Left renal pelvis (tissue), 4 donors: ENCODE results near the gene AANAT. TPM values are rescaled to one million over a fixed set of nuclear protein-coding genes. Genes with fewer than 3 reads are reported as not detected.

ENCODE experiments used
- DNase-seq, 4 donors: peaks; one replicate each; pipeline ENCODE4 v3.0.0-alpha.2; 2013; ENCODE audit warnings: low read depth in 4 of 4, low spot score in 3 of 4
- polyA plus RNA-seq, 4 donors: library from polyadenylated mRNA; unstranded; fragments of 120-200 nt; gene quantifications; one replicate each; pipeline ENCODE4 v1.2.1, GENCODE V29; 2013; ENCODE audit not compliant: insufficient read length in 4 of 4

The AANAT gene
- polyA plus RNA-seq, 4 donors: 0.21 to 0.23 (median 0.22) TPM; not detected in 1

DNA sequence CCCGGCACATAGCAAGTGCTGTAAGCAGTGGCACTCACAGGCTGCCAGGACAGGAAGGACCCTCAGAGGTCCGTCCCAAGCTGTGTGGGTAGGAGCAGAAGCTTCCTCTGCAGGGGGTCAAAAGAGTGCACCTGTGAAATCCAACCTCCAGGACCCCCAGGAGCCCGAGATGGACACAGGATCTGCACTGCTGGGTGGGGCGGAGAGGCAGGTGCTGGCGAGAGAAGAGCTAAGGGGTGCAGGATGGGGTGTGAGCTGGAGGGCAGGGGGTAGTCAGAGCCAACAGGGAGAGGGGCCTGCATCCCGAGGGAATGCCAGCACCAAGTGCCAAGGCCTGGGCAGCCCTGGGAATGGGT lies 650 bp upstream of the AANAT start:
- no peak for DNase-seq

- no peak for DNase-seq
These were observed 618 bp downstream of the AANAT start for GRCh38 chr17:76467809-76468633.

- no peak for DNase-seq
These were observed 1.2 kb downstream of the AANAT start for GRCh38 chr17:76468634-76469010.

DNA sequence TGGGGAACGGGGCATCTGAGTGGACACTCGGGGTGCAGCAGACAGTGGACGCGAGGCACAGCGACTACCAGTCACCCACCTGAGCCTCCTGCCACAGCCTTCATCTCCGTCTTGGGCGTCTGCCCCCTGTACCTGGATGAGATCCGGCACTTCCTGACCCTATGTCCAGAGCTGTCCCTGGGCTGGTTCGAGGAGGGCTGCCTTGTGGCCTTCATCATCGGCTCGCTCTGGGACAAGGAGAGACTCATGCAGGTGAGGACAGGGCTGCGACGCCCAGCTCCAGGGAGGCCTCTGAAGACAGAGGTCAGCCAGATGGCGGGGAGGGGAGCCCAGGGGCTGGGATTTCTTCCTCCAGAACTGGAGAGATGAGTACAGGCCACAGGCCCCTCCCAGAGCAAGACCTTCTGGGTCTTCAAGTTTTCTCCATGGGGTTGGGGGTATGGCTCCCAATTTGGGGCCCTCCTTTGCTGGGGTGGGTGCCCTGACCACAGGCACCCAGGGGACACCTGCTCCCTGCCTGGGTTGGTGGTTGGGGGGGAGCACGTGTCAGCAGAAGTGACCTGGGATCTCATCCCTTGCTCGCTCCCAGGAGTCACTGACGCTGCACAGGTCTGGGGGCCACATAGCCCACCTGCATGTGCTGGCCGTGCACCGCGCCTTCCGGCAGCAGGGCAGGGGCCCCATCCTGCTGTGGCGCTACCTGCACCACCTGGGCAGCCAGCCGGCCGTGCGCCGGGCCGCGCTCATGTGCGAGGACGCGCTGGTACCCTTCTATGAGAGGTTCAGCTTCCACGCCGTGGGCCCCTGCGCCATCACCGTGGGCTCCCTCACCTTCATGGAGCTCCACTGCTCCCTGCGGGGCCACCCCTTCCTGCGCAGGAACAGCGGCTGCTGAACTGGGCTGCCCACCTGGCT lies 1.9 kb downstream of the AANAT start:
- DNase-seq: no peak

DNA sequence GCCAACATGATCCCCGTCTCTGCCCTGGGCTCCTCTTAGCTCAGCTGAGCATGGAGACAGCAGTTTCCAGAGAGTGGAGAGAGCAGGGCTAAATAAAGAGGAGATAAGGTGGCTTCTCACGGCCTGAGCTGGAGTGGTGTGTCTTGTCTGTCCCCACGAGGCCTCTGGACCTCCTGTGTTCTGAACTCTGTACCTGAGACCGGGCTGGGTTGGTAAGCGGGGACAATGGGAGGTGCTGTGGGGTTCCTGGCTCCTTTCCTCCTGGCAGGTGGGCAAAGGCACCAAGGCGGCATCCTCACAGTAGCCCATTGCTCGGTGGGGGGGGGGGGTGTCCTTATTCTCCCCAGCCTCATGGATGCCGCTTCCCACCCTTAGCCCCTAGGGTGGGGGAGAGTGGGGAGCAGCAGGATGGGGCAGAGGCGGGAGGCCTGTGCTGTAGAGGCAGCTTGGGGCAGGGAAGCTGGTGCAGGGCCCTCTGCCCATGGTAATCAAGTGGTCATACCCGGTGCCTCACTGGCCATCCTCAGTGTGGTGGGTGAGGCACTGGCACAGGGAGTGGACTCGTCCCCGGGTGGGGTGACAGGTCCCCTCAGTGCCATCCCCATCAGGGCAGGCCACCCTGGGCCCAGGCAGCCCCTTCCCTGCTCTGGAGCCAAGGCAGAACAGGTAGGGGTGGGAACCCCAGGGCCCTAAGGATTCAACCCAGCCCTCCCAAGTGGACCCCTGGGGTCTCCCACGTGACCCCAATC lies 2.8 kb downstream of the AANAT start:
- DNase-seq: no peak

- DNase-seq: no peak
These were observed 4.3 kb downstream of the AANAT start for GRCh38 chr17:76471498-76472257.

- DNase-seq: no peak
These were observed 4.8 kb downstream of the AANAT start for GRCh38 chr17:76472258-76472645.

DNA sequence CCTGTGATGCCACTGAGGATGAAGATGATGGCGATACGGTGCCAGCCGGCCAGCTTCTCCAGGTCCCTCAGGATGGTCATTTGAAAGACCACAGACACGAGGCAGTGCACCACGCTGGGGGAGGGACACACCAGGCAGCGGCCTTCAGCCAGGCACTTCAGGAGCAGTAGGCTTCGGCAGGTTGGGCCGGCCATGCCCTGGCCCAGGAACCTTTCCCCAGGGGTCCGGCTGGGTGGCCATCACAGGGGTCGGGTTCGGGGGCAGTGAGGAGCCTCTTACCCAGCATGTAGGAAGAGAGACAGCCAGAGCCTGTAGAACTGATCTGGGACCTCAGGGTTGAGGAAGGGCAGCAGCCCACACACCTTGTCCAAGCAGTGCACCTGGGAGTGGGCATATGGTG lies 5.3 kb downstream of the AANAT start:
- DNase-seq: no peak

DNA sequence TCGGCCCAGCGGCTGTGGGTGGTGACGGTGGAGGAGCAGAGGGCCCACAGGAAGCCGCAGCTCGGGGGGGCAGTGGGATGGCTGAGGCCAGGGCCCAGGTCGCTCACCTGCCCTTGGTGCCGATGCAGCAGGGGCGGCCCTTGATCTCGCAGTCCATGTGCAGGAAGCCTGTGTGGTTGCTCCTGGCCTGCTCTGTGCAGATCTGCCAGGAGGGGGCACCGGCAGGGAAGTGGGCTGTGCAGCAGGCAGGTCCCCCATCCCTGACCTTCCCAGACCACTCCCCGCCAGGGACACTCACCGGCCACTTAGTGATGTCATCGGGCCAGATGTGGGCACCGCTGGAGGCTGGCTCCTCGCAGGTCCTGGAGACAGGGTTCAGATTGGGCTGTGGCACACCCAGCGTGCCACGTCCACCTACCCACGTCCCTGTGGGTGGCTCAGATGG lies 6.2 kb downstream of the AANAT start:
- no peak for DNase-seq

GRCh38 chr17:76474238-76474637 lies 6.8 kb downstream of the AANAT start:
- no peak for DNase-seq

DNA sequence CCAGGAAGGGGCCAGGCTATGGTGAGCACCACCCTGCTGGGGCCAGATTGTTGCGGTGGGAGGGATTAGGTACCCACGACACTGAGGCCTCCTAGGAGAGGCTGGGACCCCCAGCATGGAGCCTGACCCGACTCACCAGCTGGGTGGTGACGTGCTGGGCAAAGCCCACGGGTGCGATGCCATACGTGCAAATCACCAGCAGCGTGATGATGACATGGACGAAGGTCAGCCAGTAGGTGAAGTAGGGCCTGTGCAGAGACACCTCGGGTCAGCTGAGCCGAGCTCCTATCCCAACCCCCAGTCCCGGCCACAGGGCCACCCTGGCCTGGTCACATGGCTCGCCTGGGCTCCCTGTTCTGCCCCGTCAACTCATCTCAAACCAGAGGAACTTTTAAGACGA lies 7.5 kb downstream of the AANAT start:
- no peak for DNase-seq

DNA sequence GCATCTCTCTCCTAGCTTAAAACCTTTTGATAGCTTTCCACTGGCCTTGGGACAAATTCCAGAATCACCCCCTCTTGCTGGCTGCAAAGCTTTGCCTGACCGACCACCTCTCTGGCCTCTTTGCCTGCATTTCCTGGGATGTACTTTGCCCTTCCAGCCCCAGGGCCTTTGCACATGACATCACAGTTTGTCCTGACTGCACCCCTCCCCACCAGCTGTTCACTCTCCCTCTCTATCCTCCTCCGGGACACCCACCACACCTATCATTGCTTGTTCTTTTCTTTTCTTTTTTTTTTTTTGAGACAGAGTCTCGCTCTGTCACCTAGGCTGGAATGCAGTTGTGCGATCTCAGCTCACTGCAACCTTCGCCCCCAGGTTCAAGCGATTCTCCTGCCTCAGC lies 7.9 kb downstream of the AANAT start:
- DNase-seq: no peak

DNA sequence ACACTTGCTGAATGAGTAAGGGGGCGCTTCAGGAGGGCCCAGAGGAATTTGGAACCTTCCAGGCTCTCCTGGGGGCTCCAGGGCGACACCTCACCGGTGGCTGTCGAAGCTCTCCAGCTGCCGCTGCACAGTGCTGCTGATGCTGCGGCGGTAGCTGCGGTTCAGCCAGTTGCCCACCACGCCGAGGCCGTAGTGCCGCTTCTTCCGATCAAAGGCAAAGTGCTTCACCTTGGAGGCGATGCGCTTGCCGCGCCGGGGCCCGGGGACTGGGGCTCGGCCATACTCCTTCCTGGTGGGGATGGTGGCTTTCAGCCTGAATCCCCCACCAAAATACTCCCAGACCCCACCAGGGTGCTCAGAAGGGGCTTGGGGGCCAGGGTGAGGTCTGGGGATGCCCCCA lies 9.3 kb downstream of the AANAT start:
- DNase-seq: no peak

DNA sequence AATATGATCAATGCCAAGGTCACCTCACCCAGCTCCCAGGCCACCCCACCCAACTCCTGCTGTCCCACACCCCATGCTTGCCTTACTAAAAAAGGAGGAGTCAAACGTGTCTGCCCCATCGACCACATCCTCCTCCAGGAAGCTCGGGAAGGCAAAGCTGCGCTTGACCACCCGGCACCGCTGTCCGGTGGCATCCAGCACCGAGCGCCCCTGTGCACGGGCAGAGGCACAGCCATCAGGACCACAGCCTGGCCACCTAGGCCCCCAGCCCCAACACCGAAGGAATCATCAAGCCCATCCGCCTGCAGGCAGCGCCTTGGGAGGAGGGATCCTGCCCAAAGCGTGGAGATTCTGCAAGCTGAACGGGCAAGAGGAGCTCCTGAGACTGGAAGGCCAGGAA lies 10.2 kb downstream of the AANAT start:
- DNase-seq: no peak

GRCh38 chr17:76478097-76478496 lies 10.7 kb downstream of the AANAT start:
- DNase-seq: no peak

- no peak for DNase-seq
These were observed 11.5 kb downstream of the AANAT start for GRCh38 chr17:76478730-76479514.

DNA sequence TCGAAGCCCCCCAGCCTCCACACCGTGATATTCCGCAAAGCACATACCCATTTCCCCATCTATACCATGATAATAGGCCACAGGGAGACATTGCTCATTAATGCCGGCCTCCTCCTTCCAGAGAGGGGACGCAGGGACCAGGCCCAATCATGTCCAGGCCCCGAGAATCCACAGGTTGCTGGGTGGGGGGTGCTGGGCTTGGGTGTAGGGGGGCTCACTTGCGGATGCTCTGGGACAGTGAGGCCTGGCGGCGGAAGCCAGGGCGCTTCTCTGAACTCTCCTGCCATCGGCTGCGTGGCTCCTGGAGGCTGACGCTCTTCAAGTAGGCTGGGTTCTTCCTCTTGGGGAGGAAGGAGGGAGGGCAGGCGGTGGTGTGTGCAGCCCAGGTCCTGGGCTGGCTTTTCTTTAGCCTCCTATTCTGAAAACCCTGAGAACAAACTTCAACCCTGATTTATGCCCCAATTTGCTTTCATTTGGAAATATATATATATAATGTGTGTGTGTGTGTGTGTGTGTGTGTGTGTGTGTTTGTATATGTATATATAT lies 12.2 kb downstream of the AANAT start:
- no peak for DNase-seq

DNA sequence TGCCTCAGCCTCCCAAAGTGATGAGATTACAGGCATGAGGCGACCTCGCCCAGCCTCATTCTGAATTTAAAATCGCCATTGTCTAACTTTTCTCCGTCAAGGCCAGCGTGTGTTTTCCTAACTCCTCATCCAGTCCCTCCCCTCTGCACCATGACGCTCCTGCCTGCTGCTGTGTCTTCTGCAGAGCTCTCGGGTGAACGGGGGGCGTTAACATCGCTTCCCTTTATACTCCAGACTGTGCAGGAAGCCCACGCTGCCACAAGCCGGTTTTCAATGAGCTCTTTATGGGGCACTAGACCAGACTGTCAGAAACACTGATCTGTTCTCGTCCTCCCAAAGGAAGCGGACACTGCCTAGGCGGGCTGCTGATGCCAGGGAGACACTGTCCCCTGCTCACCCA lies 13.2 kb downstream of the AANAT start:
- no peak for DNase-seq

GRCh38 chr17:76481071-76481655 lies 13.8 kb downstream of the AANAT start:
- no peak for DNase-seq
